NCI-H1694 treated with DMSO at 0.1 percent for 48 hours (cell line): ENCODE results near the gene TCAP.

Experiments used
- DNase-seq: peaks from one replicate; lab custom pipeline; 2025; lab: John Stamatoyannopoulos, UW

The TCAP gene

DNA sequence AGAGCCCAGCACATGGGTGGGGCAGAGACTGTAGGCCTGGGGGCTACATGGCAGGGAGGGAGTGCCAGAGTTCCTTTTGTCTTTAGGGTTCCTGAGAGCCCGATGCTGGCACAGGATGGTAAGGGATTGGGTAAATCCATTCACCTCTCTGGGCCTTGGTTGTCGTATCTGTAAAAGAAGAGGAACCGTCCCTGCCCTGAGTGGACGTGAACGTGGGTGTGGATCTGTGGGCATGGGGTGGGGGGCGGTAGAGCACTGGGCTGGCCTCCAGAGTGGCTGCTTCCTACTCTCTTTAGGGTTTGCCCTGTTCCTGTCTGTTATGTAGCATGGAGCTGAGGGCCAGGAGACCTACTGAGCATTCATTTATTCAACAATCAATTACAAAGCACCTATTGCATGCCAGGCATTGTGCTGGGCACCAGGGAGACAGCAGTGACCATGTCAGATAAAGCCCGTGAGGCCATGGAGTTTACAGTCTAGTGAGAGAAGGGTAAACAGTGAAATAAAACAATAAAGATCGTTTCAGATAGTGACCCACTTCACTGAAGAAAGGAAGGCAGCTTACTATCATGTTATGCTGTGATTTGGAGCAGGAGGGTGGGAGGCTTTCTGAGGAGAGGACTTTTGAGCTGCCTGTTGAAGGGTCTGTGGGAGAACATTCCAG lies 13.1 kb upstream of the TCAP start:
- no peak for DNase-seq

GRCh38 chr17:39652587-39653315 lies 12.4 kb upstream of the TCAP start:
- DNase-seq = no peak

GRCh38 chr17:39653316-39653661 lies 11.9 kb upstream of the TCAP start:
- no peak for DNase-seq

- peak; percentile 15 for DNase-seq
Measured at GRCh38 chr17:39653662-39654331, 11.4 kb upstream of the TCAP start.

GRCh38 chr17:39655105-39655504 lies 10.0 kb upstream of the TCAP start:
- no peak for DNase-seq

DNA sequence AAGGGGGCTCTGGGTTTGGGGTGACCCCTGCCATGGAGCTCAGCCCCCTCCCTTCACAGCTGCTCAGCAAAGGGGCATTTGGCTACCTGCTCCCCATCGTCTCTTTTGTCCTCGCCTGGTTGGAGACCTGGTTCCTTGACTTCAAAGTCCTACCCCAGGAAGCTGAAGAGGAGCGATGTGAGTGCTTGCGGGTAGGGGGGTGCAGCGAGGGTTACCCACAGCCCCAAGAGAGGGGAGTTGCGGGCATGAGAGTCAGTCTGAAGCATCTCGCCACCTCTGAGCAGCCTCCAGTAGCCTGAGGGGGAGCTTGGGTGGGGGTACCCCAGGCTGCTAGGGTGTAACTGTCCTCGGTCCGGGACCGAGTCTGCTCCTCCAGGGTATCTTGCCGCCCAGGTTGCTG lies 6.8 kb upstream of the TCAP start:
- DNase-seq = no peak

- DNase-seq = no peak
Measured at GRCh38 chr17:39658760-39659159, 6.4 kb upstream of the TCAP start.

- no peak for DNase-seq
Measured at GRCh38 chr17:39659279-39660010, 5.7 kb upstream of the TCAP start.

DNA sequence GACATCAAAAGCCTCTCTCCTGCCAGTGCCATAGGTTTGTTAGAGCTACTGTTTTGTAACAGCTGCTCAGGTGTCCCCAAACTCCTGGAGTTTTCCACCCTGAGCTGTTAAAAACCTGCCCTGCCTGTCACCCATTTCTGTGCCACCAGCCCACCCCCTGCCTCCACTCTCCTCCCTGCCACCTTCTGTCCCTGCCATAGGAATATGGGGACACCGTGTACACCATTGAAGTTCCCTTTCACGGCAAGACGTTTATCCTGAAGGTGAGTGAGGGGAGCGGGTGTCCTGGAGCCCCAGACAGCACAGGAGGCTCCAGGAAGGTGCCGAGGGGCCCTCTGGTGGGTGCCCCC lies 5.2 kb upstream of the TCAP start:
- DNase-seq = no peak

GRCh38 chr17:39660397-39661385 lies 4.5 kb upstream of the TCAP start:
- DNase-seq = no peak

DNA sequence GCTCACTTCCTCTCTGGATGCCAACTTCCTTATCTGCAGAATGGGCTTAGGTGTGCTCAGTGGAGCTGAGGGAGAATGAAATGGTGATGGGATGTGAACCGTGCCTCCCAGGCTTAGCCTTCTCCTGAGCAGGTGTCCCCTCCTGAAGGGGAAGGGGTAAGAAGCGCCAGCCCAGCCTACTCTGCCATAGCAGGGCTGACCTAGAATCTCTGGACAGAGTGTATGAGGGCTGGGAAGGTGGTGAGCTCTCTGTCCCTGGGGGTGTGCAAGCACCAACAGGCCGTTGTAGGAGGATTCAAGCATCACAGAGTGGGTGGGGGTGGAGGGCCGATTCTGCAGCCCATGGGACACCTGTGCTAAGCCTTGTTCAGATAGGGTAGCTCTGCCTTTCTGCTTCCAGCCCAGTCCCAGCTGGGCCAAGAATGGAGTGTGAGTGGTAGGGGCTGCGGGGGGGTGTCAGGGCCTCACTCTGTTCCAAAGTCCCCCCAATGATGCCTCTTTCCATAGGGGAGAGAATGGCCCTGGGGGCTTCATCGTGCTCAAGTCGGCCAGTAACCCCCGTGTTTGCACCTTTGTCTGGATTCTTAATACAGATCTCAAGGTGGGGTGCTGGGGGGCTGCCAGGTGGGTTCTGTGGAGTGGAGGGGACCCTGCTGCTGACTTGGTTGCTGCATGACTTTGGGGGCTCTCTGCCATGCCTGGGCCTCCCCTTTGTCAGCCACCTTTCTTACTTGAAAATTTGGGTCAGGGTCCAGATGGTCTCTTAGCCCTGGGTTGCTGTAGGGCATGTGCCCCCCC lies 3.2 kb upstream of the TCAP start:
- DNase-seq = no peak

- DNase-seq = no peak
Measured at GRCh38 chr17:39662551-39663339, 2.4 kb upstream of the TCAP start.

DNA sequence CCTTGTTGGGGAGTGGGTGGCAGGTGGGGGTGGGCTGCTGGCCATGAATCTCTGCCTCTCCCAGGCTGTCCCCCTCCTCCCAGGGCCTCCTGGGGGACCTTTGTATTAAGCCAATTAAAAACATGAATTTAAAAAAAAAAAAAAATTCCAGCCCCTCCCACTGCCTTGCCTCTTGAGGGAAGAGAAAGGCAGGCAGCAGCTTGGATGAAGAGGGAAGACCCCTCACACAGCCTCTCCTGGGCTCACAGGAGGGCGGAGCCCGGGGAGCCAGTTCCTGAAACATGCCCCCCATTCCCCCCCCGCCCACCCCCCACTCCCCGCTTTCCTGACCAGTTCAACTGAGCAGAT lies 1.8 kb upstream of the TCAP start:
- DNase-seq = no peak

DNA sequence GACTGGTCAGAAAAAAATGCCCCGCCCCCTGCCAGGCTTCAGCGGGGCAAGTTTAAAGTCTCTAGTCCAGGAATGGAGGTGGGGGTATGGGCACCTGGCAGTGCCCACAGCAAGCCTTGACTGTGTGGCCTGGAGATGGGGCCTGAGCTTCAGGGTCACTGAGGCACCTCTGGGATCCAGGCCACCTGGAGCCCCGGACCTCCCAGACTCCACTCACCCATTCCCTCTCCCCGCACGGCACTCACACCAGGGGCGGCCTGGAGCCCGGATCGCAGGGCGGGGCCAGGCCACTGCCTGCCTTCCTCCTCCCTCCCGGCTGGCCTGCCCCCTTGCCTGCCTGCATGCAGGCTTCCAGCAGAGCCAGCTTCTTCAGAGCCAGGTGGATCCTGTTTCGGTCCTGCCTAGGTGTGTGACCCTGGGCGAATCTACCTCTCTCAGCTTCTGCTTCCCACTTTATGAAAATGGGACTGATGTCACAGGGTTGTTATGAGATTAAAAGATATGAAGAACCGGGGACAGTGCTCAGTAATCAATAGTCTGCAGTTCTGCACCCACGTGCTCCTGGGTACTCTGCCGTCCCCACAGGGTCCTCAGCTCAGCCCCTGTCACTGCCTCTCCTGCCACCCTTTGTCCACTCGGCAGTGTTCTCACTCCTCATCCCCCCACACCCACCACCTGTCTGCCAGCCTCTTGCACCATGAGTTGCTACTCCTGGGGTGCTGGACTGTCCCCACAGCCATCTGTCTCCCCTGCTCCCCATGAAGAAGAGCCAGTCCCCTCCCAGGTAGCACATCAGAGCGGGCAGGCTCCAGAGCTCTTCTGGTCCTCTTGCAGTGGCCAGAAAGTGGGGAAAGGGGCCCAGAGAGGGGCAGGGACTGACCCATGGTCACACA lies 1.2 kb upstream of the TCAP start:
- no peak for DNase-seq

- DNase-seq = peak; percentile 4
Measured at GRCh38 chr17:39665642-39666224, 584 bp downstream of the TCAP start.

DNA sequence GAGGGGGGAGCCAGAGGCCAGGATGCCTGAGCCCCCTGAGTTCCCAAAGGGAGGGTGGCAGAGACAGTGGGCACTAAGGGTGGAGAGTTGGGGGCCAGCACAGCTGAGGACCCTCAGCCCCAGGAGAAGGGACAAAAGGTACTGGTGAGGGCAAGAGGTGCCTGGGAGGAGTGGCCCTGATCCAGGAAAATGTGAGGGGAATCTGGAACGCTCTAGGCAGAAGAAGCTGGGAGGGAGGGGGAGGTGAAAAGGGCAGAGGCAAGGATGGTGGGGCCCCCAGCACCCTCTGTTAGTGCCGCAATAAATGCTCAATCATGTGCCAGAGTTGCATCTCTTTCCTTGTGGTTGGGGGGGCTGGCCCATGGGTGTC lies 1.1 kb downstream of the TCAP start:
- DNase-seq = no peak

- DNase-seq = no peak
Measured at GRCh38 chr17:39666601-39667261, 1.6 kb downstream of the TCAP start.

GRCh38 chr17:39667262-39667944 lies 2.3 kb downstream of the TCAP start:
- DNase-seq = no peak
